Heart left ventricle (tissue), 16 donors: ENCODE data around the gene BIRC2. TPM values are rescaled to one million over a fixed set of nuclear protein-coding genes. Genes with fewer than 3 reads are reported as not detected.

Source experiments
- ATAC-seq, 4 donors: fragments of 200-7000 bp; cut with Tn5 transposase; one replicate each; pipeline ENCODE4 v1.9.1; 2020 to 2022; ENCODE audit warnings: moderate library complexity in 4 of 4, mild to moderate bottlenecking in 3 of 4, moderate number of reproducible peaks in 1 of 4
- DNase-seq, 5 donors: peaks; one replicate each; pipeline ENCODE4 v3.0.0-alpha.2; 2020
- H3K27ac ChIP-seq, 12 donors: fragments of 200-600 bp; sonication (generic) in 4 of 12; one replicate each; pipeline versions ENCODE4 v1.5.0 to v1.8.0; 2016 to 2022; ENCODE audit warnings: mild to moderate bottlenecking in 2 of 12
- H3K27me3 ChIP-seq, 9 donors: fragments of 200-600 bp; sonication (generic) in 2 of 9; one replicate each; pipeline versions ENCODE4 v1.5.1 to v1.8.0; 2016 to 2022; ENCODE audit warnings: mild to moderate bottlenecking in 3 of 9
- H3K36me3 ChIP-seq, 9 donors: fragments of 200-600 bp; sonication (generic) in 2 of 9; one replicate each; pipeline versions ENCODE4 v1.5.0 to v1.8.0; 2018 to 2022; ENCODE audit warnings: mild to moderate bottlenecking in 2 of 9
- H3K4me1 ChIP-seq, 12 donors: fragments of 200-600 bp; sonication (generic) in 4 of 12; one replicate each; pipeline versions ENCODE4 v1.5.0 to v1.8.0; 2016 to 2022; ENCODE audit warnings: mild to moderate bottlenecking in 3 of 12
- H3K4me3 ChIP-seq, 12 donors: fragments of 200-600 bp; sonication (generic) in 4 of 12; one replicate each; pipeline versions ENCODE4 v1.5.0 to v1.8.0; 2017 to 2022; ENCODE audit warnings: mild to moderate bottlenecking in 9 of 12, moderate library complexity in 4 of 12
- H3K9me3 ChIP-seq, 12 donors: fragments of 200-600 bp; sonication (generic) in 4 of 12; one replicate each; pipeline versions ENCODE4 v1.5.0 to v1.8.0; 2016 to 2022; ENCODE audit warnings: mild to moderate bottlenecking in 1 of 12
- POLR2A ChIP-seq, 2 donors: fragments of 450-650 bp; IDR thresholded peaks; one replicate each; pipeline ENCODE4 v1.6.1; 2017; ENCODE audit warnings: antibody characterized with exemption in 2 of 2, mild to moderate bottlenecking in 2 of 2, moderate library complexity in 2 of 2
- WGBS, 4 donors: extraction: QIAGEN DNeasy Blood & Tissue Kit in 2 of 4; methylation state at CpG; one replicate each; pipeline versions ENCODE4 v1.1.5 to v1.1.7; 2013 to 2018; 5-methylcytosine and 5-hydroxymethylcytosine counted together
- intact Hi-C, 10 donors: fragments of 100-400 bp; cut with DNase I; formaldehyde crosslinking; loops; one replicate each; pipeline versions ENCODE4 v1.11.1 to v1.14.2; 2022
- polyA plus RNA-seq, 2 donors: library from polyadenylated mRNA; stranded (reverse); fragments of 200-250 nt; gene quantifications; one replicate each; pipeline ENCODE4 v1.2.3, GENCODE V29; 2013
- total RNA-seq, 9 donors: library from RNA; depleted of rRNA in 2 of 9; stranded (reverse); fragments of >200 nt in 2 of 9; fragmentation: NEBNext Ultra II Directional in 3 of 9; extraction: Animal tissue kit (Norgen Biotek cat#: 25700) in 3 of 9; gene quantifications; one replicate each; pipeline versions ENCODE4 v1.1.0 to v1.2.4, GENCODE V29; 2016 to 2023
- TF ChIP-seq, protein P1 (sequence below), 12 donors: fragments of 200-600 bp; sonication (generic) in 4 of 12; IDR thresholded peaks; one replicate each; pipeline versions ENCODE4 v1.5.0 to v1.8.0; 2018 to 2022; ENCODE audit warnings: antibody characterized with exemption in 12 of 12, mild to moderate bottlenecking in 5 of 12
- donor health status: ischemic (EF 13 %, LVEDD 7.1; RV severe dilation, severe dysfunction).
- donor health status: healthy with polysubstance abuse.
- donor health status: DM: no; HTN: yes; CAD: no.
- donor health status: DM: no; HTN: no; CAD: no.
- donor health status: ischemic (EF 25% LVEDD 6.9; RV normal size, moderate dysfunction).
- donor health status: ischemic (EF 25% LVEDD 5.7; RV mildly dilated, moderate dysfunction).
- donor health status: healthy.
- donor health status: DM: yes; HTN: yes; CAD: no.
- donor health status: ischemic (EF 35%, LVEDD 5.7; RV mildly dilated, moderate dysfunction).
- donor health status: nonischemic (EF 11% LVEDD 7.7; RV severe dilation, severe dysfunction).
- donor health status: DM: yes; HTN: yes; CAD: no.
- donor health status: PGD.
- donor health status: ischemic (EF 29% LVEDD 5.4; RV normal size, mild dysfunction).
- donor health status: nonischemic (EF 23%, LVEDD 6.1; RV moderate dilation, normal function).

Gene BIRC2
- total and polyA plus RNA-seq, 11 donors: 17.9 to 39.9 (median 32.7) TPM

DNA sequence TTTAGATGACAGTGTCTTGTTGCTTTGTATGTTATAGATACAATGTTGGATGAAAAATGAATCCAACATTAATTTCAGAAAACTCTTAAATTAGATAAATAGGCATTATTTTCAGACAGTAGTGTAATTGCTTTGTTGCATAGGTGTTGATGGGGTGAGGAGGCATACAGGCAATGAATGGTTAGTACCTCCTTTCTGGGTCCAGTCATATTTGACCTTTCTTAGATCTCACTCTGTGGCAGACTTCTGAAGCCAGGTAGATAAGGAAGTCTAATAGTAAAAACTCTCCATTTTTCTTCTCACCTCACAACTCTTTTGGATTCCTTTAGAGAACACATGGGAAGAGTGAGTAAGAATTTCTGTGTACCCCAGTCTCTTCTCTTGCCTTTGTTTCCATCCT, 31.8 kb downstream of the BIRC2 start:
- DNase-seq: no peak
- intact Hi-C loops: no loop called here
- Histone ChIP-seq H3K27me3 (no peaks in the 10 kb centered on the region), H3K4me1 (peaks cover 0 to 9% (median 6%) of the 10 kb centered on the region in 12 donors), H3K27ac (no peak overlapping the region), H3K9me3 (no peaks in the 10 kb centered on the region), H3K4me3 (no peak overlapping the region), H3K36me3 (peaks cover 0 to 85% (median 68%) of the 10 kb centered on the region in 9 donors)
- ATAC-seq: no peak
- TF ChIP-seq, protein P1, sequence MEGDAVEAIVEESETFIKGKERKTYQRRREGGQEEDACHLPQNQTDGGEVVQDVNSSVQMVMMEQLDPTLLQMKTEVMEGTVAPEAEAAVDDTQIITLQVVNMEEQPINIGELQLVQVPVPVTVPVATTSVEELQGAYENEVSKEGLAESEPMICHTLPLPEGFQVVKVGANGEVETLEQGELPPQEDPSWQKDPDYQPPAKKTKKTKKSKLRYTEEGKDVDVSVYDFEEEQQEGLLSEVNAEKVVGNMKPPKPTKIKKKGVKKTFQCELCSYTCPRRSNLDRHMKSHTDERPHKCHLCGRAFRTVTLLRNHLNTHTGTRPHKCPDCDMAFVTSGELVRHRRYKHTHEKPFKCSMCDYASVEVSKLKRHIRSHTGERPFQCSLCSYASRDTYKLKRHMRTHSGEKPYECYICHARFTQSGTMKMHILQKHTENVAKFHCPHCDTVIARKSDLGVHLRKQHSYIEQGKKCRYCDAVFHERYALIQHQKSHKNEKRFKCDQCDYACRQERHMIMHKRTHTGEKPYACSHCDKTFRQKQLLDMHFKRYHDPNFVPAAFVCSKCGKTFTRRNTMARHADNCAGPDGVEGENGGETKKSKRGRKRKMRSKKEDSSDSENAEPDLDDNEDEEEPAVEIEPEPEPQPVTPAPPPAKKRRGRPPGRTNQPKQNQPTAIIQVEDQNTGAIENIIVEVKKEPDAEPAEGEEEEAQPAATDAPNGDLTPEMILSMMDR (IDR thresholded peaks at IDR 0.05): no peak
- TF ChIP-seq POLR2A (IDR thresholded peaks at IDR 0.05): no peak

DNA sequence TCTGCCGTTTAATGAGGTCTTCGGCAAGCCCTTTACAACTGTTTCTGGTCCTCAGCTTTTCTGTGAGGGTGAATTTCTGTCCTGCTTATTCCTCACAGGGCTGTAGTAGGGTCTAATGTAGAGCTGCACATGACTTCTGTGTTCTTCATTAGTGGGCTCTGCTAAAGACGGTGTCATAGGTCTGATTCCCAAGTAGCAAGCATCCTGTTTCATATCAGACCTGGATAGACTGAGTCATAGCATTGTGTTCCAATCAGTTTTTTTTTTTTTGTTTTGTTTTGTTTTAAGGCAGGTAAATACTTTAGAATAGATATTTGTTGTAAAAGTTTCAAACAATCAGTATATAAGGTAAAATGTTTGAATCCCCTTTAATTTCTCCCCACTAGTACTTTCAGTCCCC, 35.4 kb downstream of the BIRC2 start:
- Histone ChIP-seq H3K4me1 (peaks cover 0 to 26% (median 15%) of the 10 kb centered on the region in 12 donors), H3K27ac (no peak overlapping the region), H3K4me3 (no peak overlapping the region), H3K36me3 (peaks cover 0 to 90% (median 61%) of the 10 kb centered on the region in 9 donors), H3K9me3 (no peaks in the 10 kb centered on the region), H3K27me3 (no peaks in the 10 kb centered on the region)
- no peak for ATAC-seq
- TF ChIP-seq POLR2A (IDR thresholded peaks at IDR 0.05): no peak
- 80 to 88% (median 83%) methylated on average over 3 of the region's 3 CpGs for WGBS, 4 donors
- intact Hi-C loops: no loop called here
- no peak for DNase-seq

DNA sequence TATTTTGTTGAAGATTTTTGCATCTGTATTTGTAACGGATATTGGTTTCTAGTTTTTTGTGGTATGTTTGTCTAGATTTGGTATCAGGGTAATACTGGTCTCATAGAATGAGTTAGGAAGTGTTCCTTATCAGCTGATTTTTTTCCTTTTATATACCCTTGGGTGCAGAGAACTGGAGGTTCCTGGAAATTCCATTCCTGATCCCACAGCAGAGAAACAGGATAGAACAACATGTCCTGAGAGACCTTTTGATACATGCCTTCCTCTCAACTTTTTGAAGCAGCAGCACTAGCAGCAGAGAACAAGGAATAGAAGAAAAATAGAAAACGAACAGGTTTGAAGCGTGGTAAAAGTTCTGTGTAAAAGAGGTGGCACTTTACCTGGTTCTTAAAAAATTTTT, 36.8 kb downstream of the BIRC2 start:
- TF ChIP-seq POLR2A (IDR thresholded peaks at IDR 0.05): no peak
- WGBS, 4 donors: 53 to 71% (median 64%) methylated on average over 3 of the region's 3 CpGs
- intact Hi-C loops: no loop called here
- Histone ChIP-seq H3K4me1 (peaks cover 0 to 26% (median 15%) of the 10 kb centered on the region in 12 donors), H3K9me3 (no peaks in the 10 kb centered on the region), H3K4me3 (no peak overlapping the region), H3K36me3 (peaks cover 0 to 90% (median 57%) of the 10 kb centered on the region in 9 donors), H3K27me3 (no peaks in the 10 kb centered on the region), H3K27ac (peak overlapping the region in 9 of 12 donors; percentile 1 to 75 (median 46))
- peak in 3 of 4 donors; percentile 35 to 64 (median 57) for ATAC-seq
- DNase-seq: no peak

DNA sequence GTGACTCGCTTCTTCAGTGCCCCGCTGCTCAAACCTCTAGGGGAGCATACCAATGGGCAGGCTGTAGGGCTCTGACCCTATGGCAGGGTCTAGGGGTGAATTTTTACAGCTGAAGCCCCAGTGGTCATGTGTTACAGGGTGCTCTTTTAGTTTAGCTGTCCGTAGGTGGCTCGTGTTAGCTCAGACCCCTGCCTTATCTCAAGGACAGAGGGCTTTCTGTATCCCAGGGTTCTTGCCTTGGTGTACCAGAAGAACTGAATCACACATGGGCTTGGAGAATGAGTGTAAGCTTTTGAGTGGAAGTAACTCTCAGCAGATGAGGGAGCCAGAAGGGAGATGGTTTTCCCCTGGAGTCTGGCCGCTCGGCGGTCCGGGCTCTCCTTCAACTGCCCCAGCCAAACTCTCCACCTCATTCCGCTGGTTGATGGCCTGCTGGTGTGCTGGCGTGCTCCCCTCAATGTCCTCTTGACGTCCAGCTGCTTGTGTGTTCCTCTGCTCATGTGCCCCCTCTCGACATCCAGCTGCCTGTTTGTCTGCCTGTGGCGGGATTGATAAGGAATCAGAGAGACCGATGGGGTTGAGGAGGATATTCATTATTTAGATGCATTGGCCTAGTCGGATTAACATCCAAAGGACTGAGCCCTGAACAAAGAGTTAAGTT, 37.5 kb downstream of the BIRC2 start:
- peak overlapping the region in 9 of 12 donors; percentile 1 to 75 (median 46) for H3K27ac ChIP-seq
- no peak overlapping the region for H3K4me3 ChIP-seq
- peak in 4 of 5 donors; percentile 33 to 76 (median 42) for DNase-seq
- no peak for TF ChIP-seq POLR2A (IDR thresholded peaks at IDR 0.05)
- TF ChIP-seq, protein P1 (IDR thresholded peaks at IDR 0.05): no peak
- H3K36me3 ChIP-seq: peaks cover 0 to 90% (median 56%) of the 10 kb centered on the region in 9 donors
- WGBS, 4 donors: 62 to 77% (median 70%) methylated on average over 11 to 15 of the region's 15 CpGs
- intact Hi-C loops: no loop called here
- peak; percentile 66 to 85 (median 76) for ATAC-seq
- H3K27me3 ChIP-seq: no peaks in the 10 kb centered on the region
- H3K9me3 ChIP-seq: no peaks in the 10 kb centered on the region
- peaks cover 0 to 26% (median 15%) of the 10 kb centered on the region in 12 donors for H3K4me1 ChIP-seq

DNA sequence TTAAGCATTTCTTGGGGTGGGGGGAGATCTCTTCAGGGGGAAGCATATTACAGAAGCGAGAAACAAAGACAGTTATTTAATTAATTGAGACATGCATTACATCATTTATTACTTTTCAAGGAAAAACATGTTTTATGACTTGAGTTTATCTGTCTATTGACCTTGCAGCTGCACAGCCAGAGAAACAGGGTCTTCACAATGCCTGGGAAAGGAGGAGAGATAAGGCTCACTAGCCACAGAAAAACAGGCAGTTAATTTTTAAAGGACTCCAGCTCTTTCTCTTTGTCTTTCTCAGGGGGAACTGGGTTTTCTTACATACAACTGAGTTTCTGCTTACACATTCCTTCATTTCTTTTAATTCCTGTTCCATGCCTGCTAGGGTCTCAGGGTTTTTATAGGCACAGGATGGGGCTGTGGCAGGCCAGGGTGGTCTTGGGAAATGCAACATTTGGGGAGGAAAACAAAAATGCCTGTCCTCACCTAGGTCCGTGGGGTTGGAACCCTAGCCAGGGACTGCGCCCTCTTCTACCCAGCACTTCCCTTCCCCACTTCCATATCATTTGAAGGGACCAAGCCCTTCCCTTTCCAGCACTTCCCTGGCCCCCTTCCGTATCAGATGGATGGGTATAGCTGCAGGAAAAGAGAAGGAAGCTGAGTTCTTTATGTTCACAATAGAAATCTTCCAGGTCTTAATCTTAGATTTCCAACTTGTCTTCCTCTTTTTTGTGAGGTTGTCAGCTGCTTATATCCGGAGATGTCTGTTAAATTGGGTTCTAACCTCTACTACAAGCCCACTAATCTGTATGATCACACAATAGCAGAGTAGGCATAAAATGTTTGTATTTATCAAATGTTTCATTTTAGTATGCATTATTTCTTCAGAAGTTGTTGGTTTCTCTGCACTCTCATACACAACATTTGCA, 38.3 kb downstream of the BIRC2 start:
- no peak overlapping the region for H3K4me3 ChIP-seq
- H3K27me3 ChIP-seq: no peaks in the 10 kb centered on the region
- peak overlapping the region in 4 of 12 donors; percentile 1 to 63 (median 32) for H3K27ac ChIP-seq
- H3K4me1 ChIP-seq: peaks cover 0 to 26% (median 15%) of the 10 kb centered on the region in 12 donors
- TF ChIP-seq, protein P1 (IDR thresholded peaks at IDR 0.05): no peak
- TF ChIP-seq POLR2A (IDR thresholded peaks at IDR 0.05): no peak
- WGBS, 4 donors: 70 to 76% (median 72%) methylated on average over 5 of the region's 5 CpGs
- intact Hi-C loops: no loop called here
- no peak for ATAC-seq
- H3K9me3 ChIP-seq: no peaks in the 10 kb centered on the region
- peaks cover 0 to 85% (median 48%) of the 10 kb centered on the region in 9 donors for H3K36me3 ChIP-seq
- DNase-seq: no peak
